Transverse colon (tissue), 4 donors: Measurements from ENCODE around the gene GRIK4. TPM values are rescaled to one million over a fixed set of nuclear protein-coding genes. Genes with fewer than 3 reads are reported as not detected.

Experiments
- DNase-seq: peaks from one replicate; pipeline ENCODE4 v3.0.0-alpha.2; 2019
- H3K27ac ChIP-seq, 4 donors: fragments of 200-600 bp; sonication (generic); 2 replicates each; pipeline ENCODE4 v1.5.1; 2016 to 2018; ENCODE audit warnings: inconsistent platforms in 4 of 4
- H3K27me3 ChIP-seq: fragments of 200-600 bp; sonication (generic); 2 replicates; pipeline ENCODE4 v1.5.1; 2017; ENCODE audit warnings: inconsistent platforms
- H3K36me3 ChIP-seq, 4 donors: fragments of 200-600 bp; sonication (generic); 2 replicates each; pipeline ENCODE4 v1.5.1; 2017 to 2019; ENCODE audit warnings: inconsistent platforms in 4 of 4
- H3K4me1 ChIP-seq, 4 donors: fragments of 200-600 bp; sonication (generic); 2 replicates each; pipeline ENCODE4 v1.5.1; 2017 to 2020; ENCODE audit warnings: inconsistent platforms in 4 of 4
- H3K4me3 ChIP-seq, 4 donors: fragments of 200-600 bp; sonication (generic); 1 replicate in 1 of 4; 2 replicates in 3 of 4; pipeline versions ENCODE4 v1.5.1 to v1.6.1; 2017 to 2019; ENCODE audit warnings: inconsistent platforms in 4 of 4
- H3K9me3 ChIP-seq, 2 donors: fragments of 200-600 bp; sonication (generic); 2 replicates each; pipeline ENCODE4 v1.5.1; 2017 to 2019; ENCODE audit warnings: inconsistent platforms in 2 of 2
- CTCF ChIP-seq, 5 experiments: fragments of 200-600 bp in 3 of 5; fragments of 450-650 bp in 2 of 5; sonication (generic) in 3 of 5; IDR thresholded peaks; 1 replicate in 2 of 5; 2 replicates in 3 of 5; pipeline ENCODE4 v1.5.1; 2016 to 2017; ENCODE audit warnings: antibody characterized with exemption in 5 of 5, inconsistent platforms in 3 of 5, mild to moderate bottlenecking in 2 of 5, moderate library complexity in 1 of 5
- EP300 ChIP-seq: sonication (generic); formaldehyde crosslinking; IDR thresholded peaks from one replicate; pipeline ENCODE4 v1.6.1; 2017; ENCODE audit warnings: antibody characterized with exemption, low read depth
- POLR2A ChIP-seq: fragments of 450-650 bp; IDR thresholded peaks from one replicate; pipeline ENCODE4 v1.6.1; 2016; ENCODE audit warnings: antibody characterized with exemption, mild to moderate bottlenecking, moderate library complexity
- POLR2AphosphoS5 ChIP-seq, 3 donors: sonication (generic); formaldehyde crosslinking; IDR thresholded peaks; one replicate each; pipeline ENCODE4 v1.6.1; 2016; ENCODE audit warnings: antibody characterized with exemption in 3 of 3
- WGBS, 2 donors: methylation state at CpG; one replicate each; pipeline ENCODE4 v1.1.5; 2018; ENCODE audit warnings: low coverage in 1 of 2; 5-methylcytosine and 5-hydroxymethylcytosine counted together
- in situ Hi-C, 4 donors: fragments of 200-750 bp; cut with MboI; loops; one replicate each; pipeline versions ENCODE4 v1.15.0 to v1.15.1; 2017; ENCODE audit warnings: low sequenced_read_pairs in 3 of 4, low pct_ligation_motif_present in 1 of 4, low pct_unique_long_range_greater_than_20kb in 1 of 4
- intact Hi-C: fragments of 100-400 bp; cut with DNase I; formaldehyde crosslinking; loops from one replicate; pipeline ENCODE4 v1.15.1; 2023; ENCODE audit warnings: low total_unique reads
- total RNA-seq, 4 donors: library from RNA; depleted of rRNA; stranded (reverse); fragments of >200 nt; gene quantifications; one replicate each; pipeline ENCODE4 v1.1.0, GENCODE V29; 2016

Gene GRIK4
- total RNA-seq, 4 donors from 2014 or later = 2.6 TPM; not detected in 3

DNA sequence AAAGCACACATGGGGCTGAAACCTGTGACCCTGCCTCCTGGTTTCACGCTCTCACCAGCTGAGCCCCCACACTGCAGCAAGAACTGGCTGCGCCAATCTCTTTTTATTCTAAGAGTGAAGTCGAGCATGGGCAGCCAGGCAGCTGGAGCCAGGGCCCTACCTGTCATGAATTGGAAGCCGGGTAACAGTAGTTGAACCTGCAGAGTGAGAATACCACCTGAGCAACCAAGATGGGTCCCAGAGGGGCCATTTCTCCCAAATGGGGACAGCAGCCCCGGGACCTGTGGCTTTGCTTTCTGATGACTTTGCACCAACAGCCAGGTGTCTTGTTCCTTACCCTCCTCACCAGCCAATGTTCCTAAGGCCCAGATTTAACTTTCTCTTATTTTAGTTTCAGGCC is 178.9 kb downstream of the GRIK4 start:
- 80 to 88% methylated on average over 1 to 5 of the region's 5 CpGs for WGBS, 2 donors
- peaks cover 31% of the 10 kb centered on the region for H3K27me3 ChIP-seq
- no peak for TF ChIP-seq EP300
- TF ChIP-seq POLR2A = no peak
- no peak for TF ChIP-seq CTCF (IDR thresholded peaks at IDR 0.05)
- TF ChIP-seq POLR2AphosphoS5 (IDR thresholded peaks at IDR 0.05) = no peak
- H3K4me1 ChIP-seq = no peaks in the 10 kb centered on the region
- H3K36me3 ChIP-seq = no peaks in the 10 kb centered on the region
- H3K27ac ChIP-seq = no peak overlapping the region
- no peaks in the 10 kb centered on the region for H3K9me3 ChIP-seq
- in situ Hi-C loops (loop anchor here in 1 of 4 donors (25.0 kb wide), 1 partner anchor 178 kb away; the partner anchor contains the start of gene GRIK4), intact Hi-C loops (no loop called here)
- H3K4me3 ChIP-seq = no peak overlapping the region
- no peak for DNase-seq

DNA sequence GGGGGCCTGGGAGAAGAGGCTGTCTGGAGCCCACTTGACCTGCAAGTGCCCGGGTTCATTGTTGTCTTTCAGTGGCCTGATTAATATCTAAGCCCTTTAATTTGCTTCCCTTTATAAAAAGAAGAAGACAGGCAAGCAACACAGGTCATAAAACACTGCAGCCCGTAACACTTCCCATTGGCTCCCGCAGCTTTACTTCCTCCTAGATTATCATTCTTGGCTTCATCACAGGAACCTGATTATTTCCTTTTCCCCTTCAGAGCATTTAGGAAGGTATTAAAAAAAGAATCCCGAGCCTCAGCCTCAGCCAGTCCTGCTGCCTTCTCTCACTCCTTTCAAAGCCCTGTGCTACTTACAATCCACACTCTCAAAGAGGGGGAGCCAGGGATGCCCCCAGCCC is 183.2 kb downstream of the GRIK4 start:
- in situ Hi-C loops = loop anchor here in 1 of 4 donors (25.0 kb wide), 1 partner anchor 182 kb away; the partner anchor contains the start of gene GRIK4
- intact Hi-C loops = no loop called here
- TF ChIP-seq POLR2AphosphoS5 (IDR thresholded peaks at IDR 0.05) (no peak), EP300 (no peak), POLR2A (no peak), CTCF (IDR thresholded peaks at IDR 0.05) (no peak)
- H3K4me3 ChIP-seq = no peak overlapping the region
- no peak overlapping the region for H3K27ac ChIP-seq
- H3K36me3 ChIP-seq = no peaks in the 10 kb centered on the region
- no peaks in the 10 kb centered on the region for H3K4me1 ChIP-seq
- no peak for DNase-seq
- H3K27me3 ChIP-seq = peaks cover 23% of the 10 kb centered on the region
- WGBS, 2 donors = 34 to 43% methylated on average over 4 of the region's 4 CpGs
- H3K9me3 ChIP-seq = no peaks in the 10 kb centered on the region

GRCh38 chr11:120695426-120695825 is 183.9 kb downstream of the GRIK4 start:
- WGBS, 2 donors = 93% methylated on average over 8 of the region's 8 CpGs; no CpG with 5 or more reads in 1 of the 2 donors
- no peak overlapping the region for H3K4me3 ChIP-seq
- in situ Hi-C loops (loop anchor here in 1 of 4 donors (25.0 kb wide), 1 partner anchor 183 kb away; the partner anchor contains the start of gene GRIK4), intact Hi-C loops (no loop called here)
- no peaks in the 10 kb centered on the region for H3K4me1 ChIP-seq
- no peak overlapping the region for H3K27ac ChIP-seq
- no peaks in the 10 kb centered on the region for H3K9me3 ChIP-seq
- TF ChIP-seq POLR2AphosphoS5 (IDR thresholded peaks at IDR 0.05) = no peak
- TF ChIP-seq EP300 = no peak
- no peak for TF ChIP-seq POLR2A
- TF ChIP-seq CTCF (IDR thresholded peaks at IDR 0.05) = no peak
- DNase-seq = no peak
- H3K36me3 ChIP-seq = no peaks in the 10 kb centered on the region
- peaks cover 21% of the 10 kb centered on the region for H3K27me3 ChIP-seq

GRCh38 chr11:120695939-120696338 is 184.4 kb downstream of the GRIK4 start:
- in situ Hi-C loops = loop anchor here in 1 of 4 donors (25.0 kb wide), 1 partner anchor 184 kb away; the partner anchor contains the start of gene GRIK4
- Histone ChIP-seq H3K9me3 (no peaks in the 10 kb centered on the region), H3K4me1 (no peaks in the 10 kb centered on the region), H3K27ac (no peak overlapping the region), H3K4me3 (no peak overlapping the region), H3K36me3 (no peaks in the 10 kb centered on the region), H3K27me3 (peaks cover 17% of the 10 kb centered on the region)
- intact Hi-C loops = no loop called here
- no peak for DNase-seq
- 96% methylated on average over 5 of the region's 5 CpGs; no CpG with 5 or more reads in 1 of the 2 donors for WGBS, 2 donors
- TF ChIP-seq CTCF (IDR thresholded peaks at IDR 0.05) (no peak), POLR2AphosphoS5 (IDR thresholded peaks at IDR 0.05) (no peak)
